Measurements from ENCODE around the gene COL16A1.

DNA sequence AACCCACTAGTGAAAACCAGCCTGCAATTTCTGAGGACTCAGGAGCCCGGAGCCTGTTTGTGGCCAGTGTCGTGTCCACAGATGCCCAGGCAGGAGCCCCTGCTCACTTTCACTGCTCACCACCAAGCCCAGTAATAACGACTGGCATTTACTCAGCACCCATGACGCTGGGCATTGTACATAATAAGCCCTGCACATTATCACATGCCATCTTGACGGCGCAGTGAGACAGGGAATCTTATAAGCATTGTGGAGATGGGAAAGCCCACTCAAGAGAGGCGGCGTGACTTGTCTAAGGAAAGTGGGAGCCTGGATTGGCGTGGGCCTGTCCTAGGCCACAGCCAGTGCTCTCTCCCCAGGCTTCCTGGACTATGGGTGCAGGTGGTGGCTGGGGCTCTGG is 30.4 kb downstream of the COL16A1 start:
- TF ChIP-seq POLR2A (IDR thresholded peaks at IDR 0.05) (no peak), POLR2AphosphoS5 (IDR thresholded peaks at IDR 0.05) (no peak)
- TF ChIP-seq, protein P1, sequence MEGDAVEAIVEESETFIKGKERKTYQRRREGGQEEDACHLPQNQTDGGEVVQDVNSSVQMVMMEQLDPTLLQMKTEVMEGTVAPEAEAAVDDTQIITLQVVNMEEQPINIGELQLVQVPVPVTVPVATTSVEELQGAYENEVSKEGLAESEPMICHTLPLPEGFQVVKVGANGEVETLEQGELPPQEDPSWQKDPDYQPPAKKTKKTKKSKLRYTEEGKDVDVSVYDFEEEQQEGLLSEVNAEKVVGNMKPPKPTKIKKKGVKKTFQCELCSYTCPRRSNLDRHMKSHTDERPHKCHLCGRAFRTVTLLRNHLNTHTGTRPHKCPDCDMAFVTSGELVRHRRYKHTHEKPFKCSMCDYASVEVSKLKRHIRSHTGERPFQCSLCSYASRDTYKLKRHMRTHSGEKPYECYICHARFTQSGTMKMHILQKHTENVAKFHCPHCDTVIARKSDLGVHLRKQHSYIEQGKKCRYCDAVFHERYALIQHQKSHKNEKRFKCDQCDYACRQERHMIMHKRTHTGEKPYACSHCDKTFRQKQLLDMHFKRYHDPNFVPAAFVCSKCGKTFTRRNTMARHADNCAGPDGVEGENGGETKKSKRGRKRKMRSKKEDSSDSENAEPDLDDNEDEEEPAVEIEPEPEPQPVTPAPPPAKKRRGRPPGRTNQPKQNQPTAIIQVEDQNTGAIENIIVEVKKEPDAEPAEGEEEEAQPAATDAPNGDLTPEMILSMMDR (IDR thresholded peaks at IDR 0.05): no peak
